Measurements from ENCODE around the gene PACSIN2. TPM values are rescaled to one million over a fixed set of nuclear protein-coding genes. Genes with fewer than 3 reads are reported as not detected.

The PACSIN2 gene
- polyA plus RNA-seq, 2 of the 4 experiments (the other 2 are of a cell fraction) = 60.3 to 94.0 TPM

GRCh38 chr22:42967005-42967404 is 47.9 kb downstream of the PACSIN2 start:
- POLR2A ChIA-PET = no interaction called here
- H3K9me3 ChIP-seq = no peaks in the 10 kb centered on the region
- 87% methylated on average over 7 of the region's 8 CpGs for WGBS (ENCODE audit: missing lambda C conversion rate)
- peaks cover 46% of the 10 kb centered on the region for H3K4me1 ChIP-seq
- CTCF ChIA-PET = interaction anchor here (1.2 to 2.1 kb wide), 2 partner anchors 67 to 99 kb away, joined by 3 to 5 read pairs; no protein-coding TSS in a partner anchor
- TF ChIP-seq POLR2A (IDR thresholded peaks at IDR 0.05; ENCODE audit: low read length) (no peak), RCOR1 (IDR thresholded peaks at IDR 0.05; ENCODE audit: low read depth, low read length) (no peak), MYC (IDR thresholded peaks at IDR 0.05; ENCODE audit: borderline replicate concordance, low read length) (no peak), JUN (IDR thresholded peaks at IDR 0.05) (no peak), KDM5A (IDR thresholded peaks at IDR 0.05) (no peak), NR3C1 (IDR thresholded peaks at IDR 0.05) (no peak), RFX5 (IDR thresholded peaks at IDR 0.05) (no peak), POLR2AphosphoS2 (conservative IDR thresholded peaks at IDR 0.05; ENCODE audit: low read length) (no peak), HEYL (CRISPR knock-in tag; IDR thresholded peaks at IDR 0.05) (no peak), BHLHE40 (IDR thresholded peaks at IDR 0.05; ENCODE audit: low read depth, low read length) (no peak), SMC3 (IDR thresholded peaks at IDR 0.05) (no peak), FOXS1 (CRISPR knock-in tag; IDR thresholded peaks at IDR 0.05) (no peak)
- ATAC-seq (no peak), FAIRE-seq (no peak), DNase-seq (ENCODE audit: low read depth in 1 of 2, low spot score in 1 of 2) (no peak)
- H3K4me3 ChIP-seq = no peak overlapping the region
- H3K4me2 ChIP-seq = no peak overlapping the region
- no peak overlapping the region for H3K27ac ChIP-seq

- H3K4me3 ChIP-seq = no peak overlapping the region
- TF ChIP-seq TFCP2L1 (CRISPR knock-in tag; IDR thresholded peaks at IDR 0.05) = no peak
- no peak for TF ChIP-seq FOSB (CRISPR knock-in tag; IDR thresholded peaks at IDR 0.05)
- no peak for TF ChIP-seq TP53 (CRISPR knock-in tag; IDR thresholded peaks at IDR 0.05)
- TF ChIP-seq POLR2A (IDR thresholded peaks at IDR 0.05; ENCODE audit: low read length) = no peak
- no peak for TF ChIP-seq ZNF302 (CRISPR knock-in tag; IDR thresholded peaks at IDR 0.05)
- TF ChIP-seq FOSL2 (IDR thresholded peaks at IDR 0.05) = no peak
- no peak for TF ChIP-seq FOSL2 (CRISPR knock-in tag; IDR thresholded peaks at IDR 0.05)
- no peak for TF ChIP-seq MAFK (IDR thresholded peaks at IDR 0.05; ENCODE audit: partially characterized antibody)
- TF ChIP-seq, protein P1, sequence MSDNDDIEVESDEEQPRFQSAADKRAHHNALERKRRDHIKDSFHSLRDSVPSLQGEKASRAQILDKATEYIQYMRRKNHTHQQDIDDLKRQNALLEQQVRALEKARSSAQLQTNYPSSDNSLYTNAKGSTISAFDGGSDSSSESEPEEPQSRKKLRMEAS (IDR thresholded peaks at IDR 0.05) = no peak
- no peak for TF ChIP-seq SMC3 (IDR thresholded peaks at IDR 0.05)
- no peak overlapping the region for H3K27ac ChIP-seq
- ATAC-seq (no peak), FAIRE-seq (no peak), DNase-seq (ENCODE audit: low read depth in 1 of 2, low spot score in 1 of 2) (no peak)
- 96% methylated on average over 1 of the region's 1 CpG for WGBS (ENCODE audit: missing lambda C conversion rate)
- ChIA-PET CTCF (interaction anchor here (1.2 to 2.1 kb wide), 2 partner anchors 67 to 99 kb away, joined by 3 to 5 read pairs; no protein-coding TSS in a partner anchor), POLR2A (no interaction called here)
- H3K4me2 ChIP-seq = no peak overlapping the region
- H3K4me1 ChIP-seq = peaks cover 51% of the 10 kb centered on the region
- H3K9me3 ChIP-seq = no peaks in the 10 kb centered on the region
These were observed 48.5 kb downstream of the PACSIN2 start for GRCh38 chr22:42966497-42966896.

GRCh38 chr22:42964994-42965699 is 49.8 kb downstream of the PACSIN2 start:
- no peak for DNase-seq (ENCODE audit: low read depth in 1 of 2, low spot score in 1 of 2)
- POLR2A ChIA-PET = no interaction called here
- FAIRE-seq = no peak
- no peak overlapping the region for H3K4me2 ChIP-seq
- no peaks in the 10 kb centered on the region for H3K9me3 ChIP-seq
- H3K4me1 ChIP-seq = peaks cover 55% of the 10 kb centered on the region
- H3K4me3 ChIP-seq = no peak overlapping the region
- H3K27ac ChIP-seq = no peak overlapping the region
- WGBS (ENCODE audit: missing lambda C conversion rate) = 65% methylated on average over 6 of the region's 6 CpGs
- no peak for ATAC-seq
- TF ChIP-seq JUN (IDR thresholded peaks at IDR 0.05) (no peak), EHF (CRISPR knock-in tag; IDR thresholded peaks at IDR 0.05) (no peak), MAZ (IDR thresholded peaks at IDR 0.05; ENCODE audit: borderline replicate concordance, low read depth, low read length) (no peak), KDM1A (IDR thresholded peaks at IDR 0.05; ENCODE audit: low read depth) (no peak), CHD2 (IDR thresholded peaks at IDR 0.05; ENCODE audit: low read length, partially characterized antibody) (no peak), FOSB (CRISPR knock-in tag; IDR thresholded peaks at IDR 0.05) (no peak), TP53 (CRISPR knock-in tag; IDR thresholded peaks at IDR 0.05) (no peak), EHMT2 (IDR thresholded peaks at IDR 0.05; ENCODE audit: low read depth) (no peak), BHLHE40 (IDR thresholded peaks at IDR 0.05; ENCODE audit: low read depth, low read length) (no peak), KDM5A (IDR thresholded peaks at IDR 0.05) (no peak), ZSCAN20 (CRISPR knock-in tag; IDR thresholded peaks at IDR 0.05) (no peak), ATOH8 (CRISPR knock-in tag; IDR thresholded peaks at IDR 0.05; ENCODE audit: low read depth) (no peak), RCOR1 (IDR thresholded peaks at IDR 0.05; ENCODE audit: low read depth, low read length) (no peak), HDAC2 (IDR thresholded peaks at IDR 0.05) (no peak), TFCP2L1 (CRISPR knock-in tag; IDR thresholded peaks at IDR 0.05) (no peak), ELK1 (IDR thresholded peaks at IDR 0.05; ENCODE audit: low read depth, low read length) (no peak)
- TF ChIP-seq, protein P2, sequence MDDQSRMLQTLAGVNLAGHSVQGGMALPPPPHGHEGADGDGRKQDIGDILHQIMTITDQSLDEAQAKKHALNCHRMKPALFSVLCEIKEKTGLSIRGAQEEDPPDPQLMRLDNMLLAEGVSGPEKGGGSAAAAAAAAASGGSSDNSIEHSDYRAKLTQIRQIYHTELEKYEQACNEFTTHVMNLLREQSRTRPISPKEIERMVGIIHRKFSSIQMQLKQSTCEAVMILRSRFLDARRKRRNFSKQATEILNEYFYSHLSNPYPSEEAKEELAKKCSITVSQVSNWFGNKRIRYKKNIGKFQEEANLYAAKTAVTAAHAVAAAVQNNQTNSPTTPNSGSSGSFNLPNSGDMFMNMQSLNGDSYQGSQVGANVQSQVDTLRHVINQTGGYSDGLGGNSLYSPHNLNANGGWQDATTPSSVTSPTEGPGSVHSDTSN (IDR thresholded peaks at IDR 0.05) = no peak
- TF ChIP-seq, protein P1 (IDR thresholded peaks at IDR 0.05) = no peak
- TF ChIP-seq, protein P3, sequence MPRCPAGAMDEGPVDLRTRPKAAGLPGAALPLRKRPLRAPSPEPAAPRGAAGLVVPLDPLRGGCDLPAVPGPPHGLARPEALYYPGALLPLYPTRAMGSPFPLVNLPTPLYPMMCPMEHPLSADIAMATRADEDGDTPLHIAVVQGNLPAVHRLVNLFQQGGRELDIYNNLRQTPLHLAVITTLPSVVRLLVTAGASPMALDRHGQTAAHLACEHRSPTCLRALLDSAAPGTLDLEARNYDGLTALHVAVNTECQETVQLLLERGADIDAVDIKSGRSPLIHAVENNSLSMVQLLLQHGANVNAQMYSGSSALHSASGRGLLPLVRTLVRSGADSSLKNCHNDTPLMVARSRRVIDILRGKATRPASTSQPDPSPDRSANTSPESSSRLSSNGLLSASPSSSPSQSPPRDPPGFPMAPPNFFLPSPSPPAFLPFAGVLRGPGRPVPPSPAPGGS (IDR thresholded peaks at IDR 0.05) = no peak
- CTCF ChIA-PET = interaction anchor here (1.4 kb wide), 1 partner anchor 25 kb away, joined by 6 read pairs; no protein-coding TSS in a partner anchor

Measured in A549 (cell line).